NCI-H2029 (cell line): ENCODE measurements around the gene AEBP1.
A peak's percentile ranks its signal among the peaks of the same experiment; 100 is the strongest.

Experiments
- DNase-seq: peaks from one replicate; lab custom pipeline; 2025; lab: John Stamatoyannopoulos, UW

The AEBP1 gene

GRCh38 chr7:44104860-44105771, 971 bp downstream of the AEBP1 start:
- DNase-seq = no peak

GRCh38 chr7:44105832-44106231, 1.7 kb downstream of the AEBP1 start:
- no peak for DNase-seq

- no peak for DNase-seq
Observed at GRCh38 chr7:44106311-44107065, 2.3 kb downstream of the AEBP1 start.

GRCh38 chr7:44107116-44107960, 3.2 kb downstream of the AEBP1 start:
- DNase-seq = no peak

- DNase-seq = no peak
Observed at GRCh38 chr7:44107961-44108767, 4.0 kb downstream of the AEBP1 start.

- no peak for DNase-seq
Observed at GRCh38 chr7:44108768-44109750, 4.9 kb downstream of the AEBP1 start.

GRCh38 chr7:44109991-44110390, 5.8 kb downstream of the AEBP1 start:
- DNase-seq = no peak

GRCh38 chr7:44110719-44111635, 6.8 kb downstream of the AEBP1 start:
- no peak for DNase-seq

- DNase-seq = no peak
Observed at GRCh38 chr7:44111761-44112160, 7.6 kb downstream of the AEBP1 start.

GRCh38 chr7:44112231-44112996, 8.3 kb downstream of the AEBP1 start:
- DNase-seq = peak; percentile 26

GRCh38 chr7:44112997-44113763, 9.0 kb downstream of the AEBP1 start:
- peak; percentile 24 for DNase-seq

GRCh38 chr7:44113764-44114354, 9.7 kb downstream of the AEBP1 start:
- no peak for DNase-seq

- no peak for DNase-seq
Observed at GRCh38 chr7:44114586-44115310, 10.6 kb downstream of the AEBP1 start.

GRCh38 chr7:44116087-44116788, 12.1 kb downstream of the AEBP1 start:
- no peak for DNase-seq

GRCh38 chr7:44116789-44117666, 12.9 kb downstream of the AEBP1 start:
- no peak for DNase-seq
